Measurements from ENCODE around the gene ACVRL1. TPM values are rescaled to one million over a fixed set of nuclear protein-coding genes. Genes with fewer than 3 reads are reported as not detected.

ACVRL1 gene
- total RNA-seq, 1 donor from 2014 or later: 0.49 TPM

- H3K36me3 Mint-ChIP-seq (ENCODE audit: low read depth): no peaks in the 10 kb centered on the region
- H3K27ac Mint-ChIP-seq (ENCODE audit: unreplicated experiment): no peak overlapping the region
- H3K9me3 Mint-ChIP-seq: no peaks in the 10 kb centered on the region
- DNase-seq (ENCODE audit: low read depth, low spot score): no peak
- TF ChIP-seq CTCF (conservative IDR thresholded peaks at IDR 0.05): no peak
- H3K4me1 Mint-ChIP-seq: peaks cover 34% of the 10 kb centered on the region
- peaks cover 22% of the 10 kb centered on the region for H3K27me3 Mint-ChIP-seq (ENCODE audit: low read depth)
- peak overlapping the region; percentile 82 for H3K4me3 Mint-ChIP-seq
Measured at GRCh38 chr12:51953864-51954263, 46.6 kb downstream of the ACVRL1 start.

- H3K9me3 Mint-ChIP-seq: no peaks in the 10 kb centered on the region
- peaks cover 34% of the 10 kb centered on the region for H3K4me1 Mint-ChIP-seq
- no peak for TF ChIP-seq CTCF (conservative IDR thresholded peaks at IDR 0.05)
- H3K4me3 Mint-ChIP-seq: peak overlapping the region; percentile 28
- H3K27ac Mint-ChIP-seq (ENCODE audit: unreplicated experiment): no peak overlapping the region
- peaks cover 2% of the 10 kb centered on the region for H3K36me3 Mint-ChIP-seq (ENCODE audit: low read depth)
- no peak for DNase-seq (ENCODE audit: low read depth, low spot score)
- H3K27me3 Mint-ChIP-seq (ENCODE audit: low read depth): peaks cover 14% of the 10 kb centered on the region
Measured at GRCh38 chr12:51954561-51955361, 47.5 kb downstream of the ACVRL1 start.

GRCh38 chr12:51955702-51956101, 48.4 kb downstream of the ACVRL1 start:
- H3K9me3 Mint-ChIP-seq: no peaks in the 10 kb centered on the region
- H3K4me3 Mint-ChIP-seq: peak overlapping the region; percentile 17
- peaks cover 37% of the 10 kb centered on the region for H3K4me1 Mint-ChIP-seq
- H3K36me3 Mint-ChIP-seq (ENCODE audit: low read depth): peaks cover 2% of the 10 kb centered on the region
- no peak overlapping the region for H3K27ac Mint-ChIP-seq (ENCODE audit: unreplicated experiment)
- no peak for DNase-seq (ENCODE audit: low read depth, low spot score)
- no peak for TF ChIP-seq CTCF (conservative IDR thresholded peaks at IDR 0.05)
- H3K27me3 Mint-ChIP-seq (ENCODE audit: low read depth): peaks cover 6% of the 10 kb centered on the region

- H3K27ac Mint-ChIP-seq (ENCODE audit: unreplicated experiment): no peak overlapping the region
- H3K4me1 Mint-ChIP-seq: peaks cover 44% of the 10 kb centered on the region
- DNase-seq (ENCODE audit: low read depth, low spot score): no peak
- no peaks in the 10 kb centered on the region for H3K27me3 Mint-ChIP-seq (ENCODE audit: low read depth)
- TF ChIP-seq CTCF (conservative IDR thresholded peaks at IDR 0.05): no peak
- no peak overlapping the region for H3K4me3 Mint-ChIP-seq
- no peaks in the 10 kb centered on the region for H3K9me3 Mint-ChIP-seq
- H3K36me3 Mint-ChIP-seq (ENCODE audit: low read depth): peaks cover 9% of the 10 kb centered on the region
Measured at GRCh38 chr12:51958542-51958941, 51.2 kb downstream of the ACVRL1 start.

GRCh38 chr12:51959211-51959610, 51.9 kb downstream of the ACVRL1 start:
- no peak for DNase-seq (ENCODE audit: low read depth, low spot score)
- Mint-ChIP-seq H3K9me3 (no peaks in the 10 kb centered on the region), H3K4me3 (no peak overlapping the region), H3K27me3 (ENCODE audit: low read depth) (no peaks in the 10 kb centered on the region), H3K4me1 (peaks cover 37% of the 10 kb centered on the region), H3K27ac (ENCODE audit: unreplicated experiment) (no peak overlapping the region), H3K36me3 (ENCODE audit: low read depth) (peaks cover 9% of the 10 kb centered on the region)
- TF ChIP-seq CTCF (conservative IDR thresholded peaks at IDR 0.05): no peak

Data from neural crest cell (in vitro differentiated cells).